HG03139 (cell line): Measurements from ENCODE around the gene SRP9.

ENCODE experiments used
- ATAC-seq: cut with Tn5 transposase; IDR thresholded peaks from one replicate; pipeline ENCODE4 v1.9.1; 2021; ENCODE audit not compliant: unreplicated experiment

Gene SRP9

GRCh38 chr1:225838793-225839192 lies 61.2 kb downstream of the SRP9 start:
- ATAC-seq: no peak
